Measurements from ENCODE around the gene PPHLN1.

The PPHLN1 gene

DNA sequence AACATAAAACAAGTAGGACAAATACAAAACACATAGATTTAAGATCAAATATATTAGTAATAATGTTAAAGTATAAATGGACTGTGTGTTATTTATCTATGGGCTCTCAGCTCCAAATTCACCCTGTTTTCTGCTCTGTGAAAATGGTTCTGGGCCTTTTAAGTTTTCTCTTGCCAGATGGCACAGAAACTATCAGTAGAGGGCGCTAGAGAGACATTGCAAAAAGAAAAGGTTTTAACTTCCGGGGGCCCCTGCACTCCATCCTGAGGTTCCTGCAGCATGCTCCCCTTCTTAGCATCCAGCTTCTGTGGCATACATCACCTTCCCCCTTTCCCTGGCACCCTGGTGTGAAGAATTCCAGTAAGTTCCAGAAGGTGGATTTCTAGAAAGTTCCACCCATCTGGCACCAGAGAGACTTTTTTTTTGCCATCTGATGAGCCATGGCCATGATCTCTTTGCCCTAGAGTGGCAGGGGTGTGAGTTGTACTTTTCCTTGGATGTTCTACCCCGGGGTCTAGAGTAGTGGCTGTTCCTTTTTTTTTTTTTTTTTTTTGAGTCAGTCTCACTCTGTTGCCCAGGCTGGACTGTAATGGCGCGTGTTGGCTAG is 29.4 kb upstream of the PPHLN1 start:
- H3K4me3 ChIP-seq (ENCODE audit: low read depth, low read length), result no peak overlapping the region
- peak; percentile 35; the same call in 1 of the 2 replicates for TF ChIP-seq CTCF (IDR thresholded peaks at IDR 0.05; ENCODE audit: low read depth, low read length)

GRCh38 chr12:42298887-42299286 is 27.1 kb upstream of the PPHLN1 start:
- no peak for TF ChIP-seq CTCF (IDR thresholded peaks at IDR 0.05; ENCODE audit: low read depth, low read length)
- H3K4me3 ChIP-seq (ENCODE audit: low read depth, low read length), result no peak overlapping the region

- TF ChIP-seq CTCF (IDR thresholded peaks at IDR 0.05; ENCODE audit: low read depth, low read length), result no peak
- H3K4me3 ChIP-seq (ENCODE audit: low read depth, low read length), result no peak overlapping the region
These were observed 26.3 kb upstream of the PPHLN1 start for GRCh38 chr12:42299392-42300308.

GRCh38 chr12:42306297-42306696 is 19.7 kb upstream of the PPHLN1 start:
- no peak for TF ChIP-seq CTCF (IDR thresholded peaks at IDR 0.05; ENCODE audit: low read depth, low read length)
- H3K4me3 ChIP-seq (ENCODE audit: low read depth, low read length), result no peak overlapping the region

- TF ChIP-seq CTCF (IDR thresholded peaks at IDR 0.05; ENCODE audit: low read depth, low read length), result no peak
- H3K4me3 ChIP-seq (ENCODE audit: low read depth, low read length), result no peak overlapping the region
These were observed 17.6 kb upstream of the PPHLN1 start for GRCh38 chr12:42308390-42308789.

GRCh38 chr12:42309996-42310395 is 16.0 kb upstream of the PPHLN1 start:
- no peak for TF ChIP-seq CTCF (IDR thresholded peaks at IDR 0.05; ENCODE audit: low read depth, low read length)

DNA sequence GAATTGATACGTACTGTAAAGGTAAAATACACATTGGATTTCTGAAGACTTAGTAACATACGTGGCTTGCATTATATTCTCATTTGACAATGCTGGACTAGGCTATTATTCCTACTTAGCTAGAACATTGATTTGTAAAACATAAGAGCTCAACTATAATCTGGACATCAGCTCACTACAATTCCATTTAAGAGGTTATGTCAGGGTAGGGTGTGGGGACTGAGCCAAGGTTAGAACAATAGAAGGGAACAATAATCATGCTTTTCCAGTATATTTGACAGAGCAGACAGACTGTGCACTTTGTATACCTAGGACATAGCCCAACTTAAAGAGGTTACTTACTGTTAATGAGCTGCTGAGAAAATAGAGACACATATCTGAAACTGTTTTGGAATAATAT is 10.9 kb upstream of the PPHLN1 start:
- H3K4me3 ChIP-seq (ENCODE audit: low read depth, low read length), result no peak overlapping the region
- TF ChIP-seq CTCF (IDR thresholded peaks at IDR 0.05; ENCODE audit: low read depth, low read length), result no peak

More at GRCh38 chr12:42309996-42310395, 16.0 kb upstream of the PPHLN1 start:
- H3K4me3 ChIP-seq (ENCODE audit: low read depth, low read length), result no peak overlapping the region

All from WI38 (cell line).